IMR-90 (cell line): Measurements from ENCODE around the gene GPR137. TPM values are rescaled to one million over a fixed set of nuclear protein-coding genes. Genes with fewer than 3 reads are reported as not detected.

Source experiments
- ATAC-seq: fragments of 200-7000 bp; cut with Tn5 transposase; 2 replicates; pipeline ENCODE4 v1.9.1; 2020; ENCODE audit warnings: low read depth, mild to moderate bottlenecking, moderate library complexity
- BruUV-seq: library from RNA; stranded (reverse); fragments of 400-500 nt; replicated peaks from 2 replicates; lab custom pipeline; 2021; lab: Mats Ljungman, UMichigan
- CTCF ChIA-PET: fragments of 300-600 bp; formaldehyde crosslinking; extraction: SDS; loops from one replicate; lab custom pipeline; 2021; ENCODE audit warnings: antibody characterized with exemption; lab: Yijun Ruan, JAX
- POLR2A ChIA-PET: fragments of 300-600 bp; sonication (Branson Sonifier 250); formaldehyde crosslinking; loops from one replicate; lab custom pipeline; 2022; ENCODE audit warnings: antibody characterized with exemption; ENCODE audit not compliant: unreplicated experiment; lab: Charles Lee
- DNase-seq: peaks from one replicate; pipeline ENCODE4 v3.0.0; 2013
- H2AFZ ChIP-seq: replicated peaks from 2 replicates; pipeline ENCODE3; 2013; ENCODE audit warnings: low read length, mild to moderate bottlenecking; ENCODE audit not compliant: poor library complexity
- H2AK5ac ChIP-seq: 2 replicates; pipeline ENCODE4 v1.6.1; 2013; ENCODE audit warnings: low read depth, low read length, inconsistent platforms
- H2AK9ac ChIP-seq: replicated peaks from 2 replicates; pipeline ENCODE3; 2013; ENCODE audit warnings: mild to moderate bottlenecking, low read depth, low read length, moderate library complexity; ENCODE audit not compliant: poor library complexity
- H2BK120ac ChIP-seq: 2 replicates; pipeline ENCODE4 v1.6.1; 2013; ENCODE audit warnings: low read depth, low read length, inconsistent platforms
- H2BK15ac ChIP-seq: 3 replicates; pipeline ENCODE4 v1.6.1; 2013; ENCODE audit warnings: low read depth, low read length, inconsistent platforms
- H2BK20ac ChIP-seq: 2 replicates; pipeline ENCODE4 v1.6.1; 2013; ENCODE audit warnings: low read depth, mild to moderate bottlenecking, inconsistent platforms, low read length, moderate library complexity
- H2BK5ac ChIP-seq: 2 replicates; pipeline ENCODE4 v1.6.1; 2013; ENCODE audit warnings: mild to moderate bottlenecking, low read depth, low read length, inconsistent platforms; ENCODE audit not compliant: poor library complexity, severe bottlenecking
- H3K14ac ChIP-seq: replicated peaks from 2 replicates; pipeline ENCODE4 v1.6.1; 2013; ENCODE audit warnings: low read depth, low read length, inconsistent platforms
- H3K18ac ChIP-seq: 2 replicates; pipeline ENCODE4 v1.6.1; 2013; ENCODE audit warnings: low read depth, low read length, control low read depth
- H3K23ac ChIP-seq: 2 replicates; pipeline ENCODE4 v1.6.1; 2013; ENCODE audit warnings: low read depth, low read length, inconsistent platforms
- H3K27ac ChIP-seq: 2 replicates; pipeline ENCODE4 v1.5.1; 2013; ENCODE audit warnings: mild to moderate bottlenecking, control low read depth, low read length; ENCODE audit not compliant: insufficient read depth
- H3K27me3 ChIP-seq: 2 replicates; pipeline ENCODE4 v1.6.1; 2013; ENCODE audit warnings: low read length; ENCODE audit not compliant: control insufficient read depth, insufficient read depth
- H3K36me3 ChIP-seq: 2 replicates; pipeline ENCODE4 v1.6.1; 2013; ENCODE audit warnings: low read length, mixed read lengths; ENCODE audit not compliant: control insufficient read depth, insufficient read depth
- H3K4ac ChIP-seq: 2 replicates; pipeline ENCODE4 v1.6.1; 2013; ENCODE audit warnings: low read depth, low read length, inconsistent platforms
- H3K4me1 ChIP-seq: 2 replicates; pipeline ENCODE4 v1.6.1; 2013; ENCODE audit warnings: low read length, mixed read lengths; ENCODE audit not compliant: control insufficient read depth, insufficient read depth
- H3K4me2 ChIP-seq: 2 replicates; pipeline ENCODE4 v1.6.1; 2013; ENCODE audit warnings: low read depth, mild to moderate bottlenecking, control low read depth, low read length, moderate library complexity
- H3K4me3 ChIP-seq: 2 replicates; pipeline ENCODE4 v1.5.1; 2013; ENCODE audit warnings: low read depth, mild to moderate bottlenecking, control low read depth, low read length, moderate library complexity; ENCODE audit not compliant: insufficient read depth
- H3K56ac ChIP-seq: 2 replicates; pipeline ENCODE4 v1.6.1; 2013; ENCODE audit warnings: low read length, inconsistent platforms; ENCODE audit not compliant: insufficient read depth; ENCODE audit errors: extremely low read depth
- H3K79me1 ChIP-seq, 2 experiments: 2 replicates each; pipeline ENCODE4 v1.6.1; 2013; ENCODE audit warnings: low read length in 2 of 2, inconsistent platforms in 1 of 2, low read depth in 1 of 2
- H3K9ac ChIP-seq: 2 replicates; pipeline ENCODE4 v1.6.1; 2013; ENCODE audit warnings: low read depth, low read length, control low read depth
- H3K9me1 ChIP-seq: 2 replicates; pipeline ENCODE4 v1.6.1; 2013; ENCODE audit warnings: low read length, inconsistent platforms; ENCODE audit not compliant: insufficient read depth
- H3K9me3 ChIP-seq: 2 replicates; pipeline ENCODE4 v1.6.1; 2013; ENCODE audit warnings: low read length; ENCODE audit not compliant: control insufficient read depth, insufficient read depth
- H4K20me1 ChIP-seq: 2 replicates; pipeline ENCODE4 v1.6.1; 2013; ENCODE audit warnings: low read length, inconsistent platforms; ENCODE audit not compliant: insufficient read depth
- H4K5ac ChIP-seq: 2 replicates; pipeline ENCODE4 v1.6.1; 2013; ENCODE audit warnings: mild to moderate bottlenecking, low read depth, low read length, control low read depth
- H4K8ac ChIP-seq, 2 experiments: 2 replicates each; pipeline ENCODE4 v1.6.1; 2013; ENCODE audit warnings: low read depth in 2 of 2, low read length in 2 of 2, control low read depth in 1 of 2, inconsistent platforms in 1 of 2
- H4K91ac ChIP-seq: 2 replicates; pipeline ENCODE4 v1.6.1; 2013; ENCODE audit warnings: low read depth, low read length, inconsistent platforms; ENCODE audit not compliant: insufficient read depth
- BHLHE40 ChIP-seq: fragments of 150-350 bp; IDR thresholded peaks from 2 replicates; pipeline ENCODE4 v1.6.1; 2016; ENCODE audit warnings: mild to moderate bottlenecking, low read depth, low read length
- CEBPB ChIP-seq: IDR thresholded peaks from 2 replicates; pipeline ENCODE4 v1.6.1; 2012; ENCODE audit warnings: low read depth, low read length, improper control_type of control experiment
- CHD1 ChIP-seq: IDR thresholded peaks from 2 replicates; pipeline ENCODE4 v1.6.1; 2012; ENCODE audit warnings: low read depth, low read length, improper control_type of control experiment
- CTCF ChIP-seq: conservative IDR thresholded peaks from 2 replicates; pipeline ENCODE4 v1.5.1; 2012; ENCODE audit warnings: mild to moderate bottlenecking, low read depth, low read length, improper control_type of control experiment
- ELK1 ChIP-seq: fragments of 150-350 bp; IDR thresholded peaks from 2 replicates; pipeline ENCODE4 v1.6.1; 2016; ENCODE audit warnings: low read depth, mild to moderate bottlenecking, low read length, moderate library complexity, borderline replicate concordance
- FOS ChIP-seq: fragments of 150-350 bp; IDR thresholded peaks from 2 replicates; pipeline ENCODE4 v1.6.1; 2016; ENCODE audit warnings: low read depth, low read length
- MAFK ChIP-seq: IDR thresholded peaks from 2 replicates; pipeline ENCODE4 v1.6.1; 2012; ENCODE audit warnings: low read depth, low read length, improper control_type of control experiment
- MXI1 ChIP-seq: IDR thresholded peaks from 2 replicates; pipeline ENCODE4 v1.6.1; 2012; ENCODE audit warnings: low read depth, mild to moderate bottlenecking, low read length, moderate library complexity, borderline replicate concordance
- NFE2L2 ChIP-seq: fragments of 150-350 bp; IDR thresholded peaks from 2 replicates; pipeline ENCODE4 v1.6.1; 2016; ENCODE audit warnings: low read depth, mild to moderate bottlenecking, low read length
- POLR2A ChIP-seq: IDR thresholded peaks from 2 replicates; pipeline ENCODE4 v1.6.1; 2012; ENCODE audit warnings: mild to moderate bottlenecking, low read depth, low read length
- RAD21 ChIP-seq: IDR thresholded peaks from 2 replicates; pipeline ENCODE4 v1.6.1; 2012; ENCODE audit warnings: low read length, improper control_type of control experiment
- SMC3 ChIP-seq: fragments of 150-350 bp; IDR thresholded peaks from 2 replicates; pipeline ENCODE4 v1.6.1; 2016; ENCODE audit warnings: low read depth, mild to moderate bottlenecking, antibody characterized with exemption, low read length, moderate library complexity
- USF2 ChIP-seq: fragments of 150-350 bp; IDR thresholded peaks from 2 replicates; pipeline ENCODE4 v1.6.1; 2017; ENCODE audit warnings: mild to moderate bottlenecking, antibody characterized with exemption, low read length, low read depth
- WGBS, 2 experiments: methylation state at CpG; one replicate each; pipeline versions ENCODE4 v1.1.5 to v1.1.7; 2013; ENCODE audit warnings: missing lambda C conversion rate in 2 of 2; ENCODE audit not compliant: insufficient read length in 1 of 2; ENCODE audit errors: extremely low coverage in 2 of 2; 5-methylcytosine and 5-hydroxymethylcytosine counted together
- dilution Hi-C: fragments of 300-500 bp; cut with HindIII; formaldehyde crosslinking; loops from one replicate; pipeline ENCODE4 v1.14.3; 2018; ENCODE audit warnings: low sequenced_read_pairs; ENCODE audit not compliant: unreplicated experiment
- in situ Hi-C: fragments of 300-500 bp; cut with MboI; formaldehyde crosslinking; loops from 3 replicates; pipeline ENCODE4 v1.14.3; 2019; ENCODE audit warnings: low sequenced_read_pairs, inconsistent platforms, mixed read lengths
- intact Hi-C: fragments of 100-400 bp; cut with micrococcal nuclease; formaldehyde crosslinking; loops from 2 replicates; pipeline ENCODE4 v1.10.0; 2022
- polyA plus RNA-seq, 3 experiments: library from polyadenylated mRNA; depleted of rRNA; stranded (reverse); fragments of >200 nt; gene quantifications; 2 replicates each; pipeline ENCODE4 v1.2.3, GENCODE V29; 2012; ENCODE audit warnings: low replicate concordance in 1 of 3
- total RNA-seq: library from RNA; depleted of rRNA; stranded (reverse); fragments of >200 nt; gene quantifications from 2 replicates; pipeline ENCODE4 v1.2.3, GENCODE V29; 2012

GPR137 gene
- total and polyA plus RNA-seq, 2 of the 4 experiments (the other 2 are of a cell fraction), result 3.6 to 26.0 TPM

- H3K9me3 ChIP-seq, result no peaks in the 10 kb centered on the region
- in situ Hi-C loops (no loop called here), dilution Hi-C loops (no loop called here), intact Hi-C loops (loop anchor here (1.0 kb wide), 2 partner anchors 36 to 39 kb away; partner anchors contain the start of genes DNAJC4 and ESRRA)
- CTCF ChIA-PET, result interaction anchor here (0.7 to 1.5 kb wide), 3 partner anchors 8 to 65 kb away, joined by 3 to 4 read pairs (median 3); no protein-coding TSS in a partner anchor
- peak overlapping the region; percentile 73 for H3K4me2 ChIP-seq
- peak overlapping the region; percentile 91 for H3K4ac ChIP-seq
- H2BK5ac ChIP-seq, result peak overlapping the region; percentile 90
- H2BK20ac ChIP-seq, result no peak overlapping the region
- peak overlapping the region; percentile 79 for H3K9ac ChIP-seq
- peak overlapping the region; percentile 56 for H3K4me3 ChIP-seq
- H3K23ac ChIP-seq, result peak overlapping the region; percentile 74
- peaks cover 11% of the 10 kb centered on the region for H3K4me1 ChIP-seq
- H3K18ac ChIP-seq, result no peak overlapping the region; the same call in 1 of the 2 replicates
- BruUV-seq, result no TSS peak
- peak overlapping the region; percentile 86 for H3K27ac ChIP-seq
- H4K91ac ChIP-seq, result peak overlapping the region; percentile 95
- peaks cover 10% of the 10 kb centered on the region; the same call in 1 of the 2 replicates for H3K36me3 ChIP-seq
- peak overlapping the region; percentile 98 for H2AK9ac ChIP-seq
- no peaks in the 10 kb centered on the region; the same call in 1 of the 2 replicates for H4K20me1 ChIP-seq
- H2AFZ ChIP-seq, result peak overlapping the region; percentile 96
- peaks cover 9 to 33% of the 10 kb centered on the region in 2 experiments for H3K79me1 ChIP-seq
- H3K9me1 ChIP-seq, result peaks cover 5% of the 10 kb centered on the region; the same call in 1 of the 2 replicates
- H3K56ac ChIP-seq, result peak overlapping the region; percentile 72; the same call in 1 of the 2 replicates
- no peaks in the 10 kb centered on the region for H3K27me3 ChIP-seq
- H2BK120ac ChIP-seq, result peak overlapping the region; percentile 22
- WGBS, 2 experiments, result 0% methylated on average over 53 of the region's 58 CpGs; no CpG with 5 or more reads in 1 of the 2 experiments
- peak overlapping the region; percentile 44 for H2AK5ac ChIP-seq
- DNase-seq (peak; percentile 100), ATAC-seq (peak; percentile 85)
- peak overlapping the region; percentile 87 to 96 for H4K8ac ChIP-seq
- H4K5ac ChIP-seq, result peak overlapping the region; percentile 51
- H3K14ac ChIP-seq, result peak overlapping the region; percentile 62
- no peak overlapping the region for H2BK15ac ChIP-seq
- POLR2A ChIA-PET, result interaction anchor here (0.6 to 0.7 kb wide), 2 partner anchors 23 to 48 kb away, joined by 3 read pairs; partner anchors contain the start of genes PPP1R14B, PRDX5 and TRMT112
- TF ChIP-seq MXI1 (peak; percentile 26; the same call in 1 of the 2 replicates), MAFK (no peak), USF2 (no peak), BHLHE40 (0 out of 2 replicates have a peak, but pooled peaks have one; percentile 18), POLR2A (peak; percentile 73), NFE2L2 (no peak), ELK1 (peak; percentile 53; the same call in 1 of the 2 replicates), CTCF (peak; percentile 17; the same call in 1 of the 2 replicates), RAD21 (no peak; the same call in 1 of the 2 replicates), FOS (no peak), CEBPB (peak; percentile 96), CHD1 (no peak), SMC3 (no peak)
Observed at GRCh38 chr11:64269540-64270220, 16.0 kb upstream of the GPR137 start.
